Stimulated activated CD8-positive, alpha-beta memory T cell treated with anti-CD3 and anti-CD28 coated beads, Interleukin-12 subunit alpha, Interleukin-12 subunit beta, amount 100 ng/mL, for 1 hour (primary cell): ENCODE data around the gene CCDC171.
"Not testable (repeated sequence)": the region's sequence is repeated elsewhere in the genome, so short reads cannot be mapped to it uniquely, and the experiment has no call there.

Source experiments
- DNase-seq: peaks from one replicate; pipeline ENCODE4 v3.0.0-alpha.2; 2020; ENCODE audit warnings: low read depth

The CCDC171 gene

DNA sequence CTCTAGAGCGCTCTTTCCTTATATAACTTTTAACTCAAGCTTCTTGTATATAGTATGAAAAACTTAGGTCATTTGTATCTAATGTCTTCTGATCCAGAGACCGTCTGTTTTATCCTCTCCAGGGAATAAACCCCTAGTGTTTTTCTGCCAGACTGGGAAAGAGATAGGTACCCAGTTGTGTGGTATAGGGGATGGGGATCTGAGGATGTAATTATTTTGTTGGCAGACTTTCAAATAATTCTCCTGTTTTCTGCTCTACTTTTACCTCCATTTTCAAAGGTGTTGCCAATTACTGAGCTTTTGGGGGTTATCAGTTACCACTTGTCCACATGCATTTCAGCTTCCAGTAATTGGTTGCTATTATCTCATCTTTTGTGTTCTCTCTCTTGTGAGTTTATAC is 17.9 kb downstream of the CCDC171 start:
- DNase-seq: no peak

GRCh38 chr9:15572200-15572770 is 19.4 kb downstream of the CCDC171 start:
- DNase-seq: no peak

DNA sequence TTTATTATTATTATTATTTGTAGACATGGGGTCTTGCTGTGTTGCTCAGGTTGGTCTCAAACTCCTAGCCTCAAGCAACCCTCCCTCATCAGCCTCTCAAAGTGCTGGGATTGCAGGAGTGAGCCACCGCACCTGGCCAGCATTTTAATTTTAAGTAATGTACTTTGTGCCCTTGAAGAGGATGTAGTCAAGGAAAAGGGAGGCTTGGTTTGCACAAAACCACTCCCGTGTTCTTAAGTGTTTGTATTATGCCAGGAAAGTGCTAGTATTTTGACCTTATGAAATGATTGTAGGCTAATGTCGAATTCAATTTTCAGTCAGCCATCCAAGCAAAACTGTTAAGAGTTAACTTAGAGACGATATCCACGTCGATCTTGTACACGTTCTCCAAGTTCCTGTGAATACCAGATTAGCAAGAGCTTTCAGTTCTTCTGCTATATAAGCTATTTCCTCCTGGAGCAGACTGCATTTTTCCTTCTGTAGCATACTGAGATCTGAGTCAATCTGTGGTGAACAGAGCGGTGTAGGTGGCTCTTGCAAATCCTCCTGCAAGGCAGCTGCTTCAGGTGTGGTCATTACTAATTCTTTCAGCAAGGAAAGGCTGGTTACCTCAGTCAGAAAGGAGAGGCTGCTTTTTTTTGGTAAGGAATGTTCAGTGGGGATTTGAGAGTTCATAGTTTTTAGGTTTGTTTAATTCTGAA is 23.7 kb downstream of the CCDC171 start:
- no peak for DNase-seq

DNA sequence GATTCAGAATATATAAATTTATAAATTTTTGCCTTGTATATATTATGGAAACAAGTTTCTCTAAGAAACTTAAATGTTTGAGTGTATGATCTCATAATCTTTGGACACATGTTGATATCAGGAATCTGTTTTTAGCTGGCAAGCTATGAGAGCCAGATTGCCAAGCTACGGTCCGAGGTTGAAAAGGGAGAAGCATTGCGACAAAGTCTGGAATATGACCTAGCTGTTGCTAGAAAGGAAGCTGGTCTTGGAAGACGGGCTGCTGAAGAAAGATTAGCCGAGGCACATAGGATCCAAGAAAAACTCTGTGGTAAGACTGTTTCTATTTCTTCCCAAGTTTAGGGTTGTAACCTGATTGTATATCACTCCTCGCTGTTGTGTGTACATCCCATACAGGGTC is 25.9 kb downstream of the CCDC171 start:
- DNase-seq: no peak

DNA sequence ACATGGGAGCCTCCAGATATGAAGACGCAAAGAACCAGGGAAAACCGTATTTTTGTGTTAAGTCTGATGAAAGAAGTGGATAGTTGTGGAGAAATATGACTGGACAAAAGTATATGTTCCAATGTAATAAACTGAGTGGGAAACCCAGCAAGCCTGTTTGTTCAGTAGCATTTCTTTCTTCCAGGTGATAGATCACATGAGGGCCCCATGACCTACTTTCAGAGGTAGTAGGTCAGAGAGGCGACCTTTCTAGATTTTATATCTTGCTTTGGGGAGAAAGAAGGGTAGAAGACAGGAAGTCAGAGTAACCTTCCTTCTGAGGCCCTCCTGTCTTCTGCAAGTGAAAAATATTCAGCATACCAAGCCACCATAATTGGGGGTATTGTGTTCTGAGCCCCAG is 31.5 kb downstream of the CCDC171 start:
- no peak for DNase-seq

DNA sequence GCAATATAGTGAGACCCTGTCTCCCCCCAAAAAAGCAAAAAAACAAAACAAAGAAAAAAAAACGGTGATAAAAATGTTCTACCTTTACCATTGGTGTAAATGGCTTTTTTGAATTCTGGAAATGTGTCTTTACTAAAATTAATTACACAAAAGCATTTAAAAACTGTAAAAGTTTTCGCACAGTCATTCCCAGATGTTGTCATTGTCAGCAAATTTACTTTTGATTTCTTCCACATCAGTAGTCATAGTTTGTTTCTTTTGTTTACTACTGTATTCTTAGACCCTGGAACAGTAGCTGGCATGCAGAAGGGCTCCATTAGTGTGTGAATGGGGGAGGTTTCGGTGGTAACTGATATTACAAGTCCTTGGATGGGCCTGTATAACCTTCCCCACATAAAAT is 39.5 kb downstream of the CCDC171 start:
- no peak for DNase-seq

DNA sequence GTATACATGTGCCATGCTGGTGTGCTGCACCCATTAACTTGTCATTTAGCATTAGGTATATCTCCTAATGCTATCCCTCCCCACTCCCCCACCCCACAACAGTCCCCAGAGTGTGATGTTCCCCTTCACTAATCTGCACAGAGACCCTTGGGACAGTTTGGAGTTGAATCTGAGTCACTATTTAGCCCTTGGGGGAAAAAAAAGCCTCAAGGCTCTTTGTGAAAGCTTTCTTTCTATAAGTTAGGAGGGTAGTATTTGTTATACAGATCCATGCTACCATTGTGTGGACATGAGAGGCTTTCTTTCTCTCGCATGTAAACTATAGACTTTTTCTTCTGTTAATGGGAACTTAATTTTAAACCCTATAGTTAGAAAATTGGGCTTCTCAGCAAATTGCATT is 40.1 kb downstream of the CCDC171 start:
- not testable (repeated sequence) for DNase-seq

DNA sequence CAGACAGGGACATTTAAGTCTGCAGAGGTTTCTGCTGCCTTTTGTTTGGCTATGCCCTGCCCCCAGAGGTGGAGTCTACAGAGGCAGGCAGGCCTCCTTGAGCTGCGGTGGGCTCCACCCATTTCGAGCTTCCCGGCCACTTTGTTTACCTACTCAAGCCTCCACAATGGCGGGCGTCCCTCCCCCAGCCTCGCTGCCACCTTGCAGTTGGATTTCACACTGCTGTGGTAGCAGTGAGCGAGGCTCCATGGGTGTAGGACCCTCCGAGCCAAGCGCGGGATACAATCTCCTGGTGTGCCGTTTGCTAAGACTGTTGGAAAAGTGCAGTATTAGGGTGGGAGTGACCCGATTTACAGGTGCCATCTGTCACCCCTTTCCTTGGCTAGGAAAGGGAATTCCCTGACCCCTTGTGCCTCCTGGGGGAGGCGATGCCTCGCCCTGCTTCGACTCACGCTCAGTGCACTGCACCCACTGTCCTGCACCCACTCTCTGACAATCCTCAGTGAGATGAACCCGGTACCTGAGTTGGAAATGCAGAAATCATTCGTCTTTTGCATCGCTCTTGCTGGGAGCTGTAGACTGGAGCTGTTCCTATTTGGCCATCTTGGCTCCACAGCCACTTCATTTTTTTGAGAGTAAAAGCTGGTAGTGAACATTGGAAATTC is 48.0 kb downstream of the CCDC171 start:
- DNase-seq: not testable (repeated sequence)

DNA sequence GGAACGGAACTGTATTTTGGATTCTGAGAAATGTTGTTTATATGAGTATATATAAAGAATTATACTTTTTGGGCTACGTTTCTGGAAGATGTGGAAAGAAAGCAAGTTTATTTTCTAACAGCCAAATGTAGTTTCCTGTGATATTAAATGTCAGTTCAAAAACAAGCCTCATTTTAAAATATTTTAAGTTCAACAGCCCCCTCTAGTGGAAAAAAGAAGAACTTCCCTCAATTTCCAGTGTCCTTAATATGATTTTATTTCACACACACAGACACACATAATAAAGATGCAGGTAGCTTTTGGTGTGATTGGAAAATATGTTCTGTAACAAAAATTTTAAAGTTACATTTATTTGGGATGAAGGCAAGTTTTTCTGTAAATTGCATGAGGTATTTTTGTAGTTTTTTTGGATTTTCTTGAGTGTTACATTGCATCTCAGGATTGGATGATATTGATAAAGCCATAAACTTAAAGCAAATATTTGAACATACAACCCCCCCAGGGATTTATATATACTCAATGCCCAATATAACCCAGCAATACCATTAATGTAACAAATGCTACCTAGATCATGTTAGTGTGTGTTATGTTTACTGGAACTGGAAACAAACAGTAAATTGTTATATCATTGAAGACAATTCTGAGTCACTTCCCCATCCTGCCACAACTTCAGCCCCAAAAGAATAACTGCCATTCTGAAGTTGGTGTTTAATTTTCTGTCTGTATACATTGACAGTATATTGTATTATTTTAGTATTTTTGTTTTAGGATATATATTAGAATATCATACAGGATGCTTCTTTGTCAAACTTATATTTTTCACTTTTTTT is 54.0 kb downstream of the CCDC171 start:
- no peak for DNase-seq

GRCh38 chr9:15612962-15613361 is 60.1 kb downstream of the CCDC171 start:
- no peak for DNase-seq

GRCh38 chr9:15617782-15618181 is 64.9 kb downstream of the CCDC171 start:
- no peak for DNase-seq

GRCh38 chr9:15618540-15619331 is 65.9 kb downstream of the CCDC171 start:
- no peak for DNase-seq

GRCh38 chr9:15622318-15622971 is 69.6 kb downstream of the CCDC171 start:
- no peak for DNase-seq

DNA sequence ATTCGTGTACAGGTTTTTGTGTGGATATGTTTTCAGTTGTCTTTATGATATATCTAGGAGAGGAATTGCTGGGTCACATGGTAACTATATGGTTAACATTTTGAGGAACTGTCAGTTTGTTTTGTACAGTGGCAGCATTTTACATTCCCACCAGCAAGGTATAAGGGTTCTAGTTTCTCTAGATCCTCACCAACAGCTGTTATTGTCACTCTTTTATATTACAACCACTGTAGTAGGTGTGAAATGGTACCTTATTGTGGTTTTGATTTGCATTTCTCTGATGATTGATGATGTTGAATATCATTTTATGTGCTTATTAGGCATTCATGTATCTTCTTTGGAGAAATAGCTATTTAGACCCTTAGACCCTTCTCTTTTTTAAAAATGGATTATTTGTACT is 82.9 kb downstream of the CCDC171 start:
- no peak for DNase-seq

DNA sequence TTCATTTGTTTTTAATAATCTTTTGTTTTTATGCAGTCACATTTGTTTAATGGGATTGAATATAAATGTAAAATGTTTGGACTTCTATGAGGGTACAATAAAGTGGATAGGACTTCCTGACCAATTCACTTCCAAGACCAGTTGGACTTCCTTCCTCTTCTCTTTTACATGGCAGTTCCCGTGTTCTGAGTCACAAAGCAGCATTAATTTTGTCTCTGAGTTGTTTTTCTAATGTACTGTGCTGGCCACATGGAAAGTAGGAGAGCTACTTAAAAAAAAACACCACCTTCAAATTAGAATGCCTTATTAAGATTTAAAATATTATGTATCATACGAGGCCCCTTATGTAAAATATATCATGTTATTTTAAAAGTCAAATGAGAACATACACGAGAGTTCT is 87.3 kb downstream of the CCDC171 start:
- DNase-seq: no peak

GRCh38 chr9:15641291-15641690 is 88.4 kb downstream of the CCDC171 start:
- DNase-seq: no peak

GRCh38 chr9:15642369-15642962 is 89.6 kb downstream of the CCDC171 start:
- no peak for DNase-seq

GRCh38 chr9:15670246-15670645 is 117.4 kb downstream of the CCDC171 start:
- DNase-seq: no peak

DNA sequence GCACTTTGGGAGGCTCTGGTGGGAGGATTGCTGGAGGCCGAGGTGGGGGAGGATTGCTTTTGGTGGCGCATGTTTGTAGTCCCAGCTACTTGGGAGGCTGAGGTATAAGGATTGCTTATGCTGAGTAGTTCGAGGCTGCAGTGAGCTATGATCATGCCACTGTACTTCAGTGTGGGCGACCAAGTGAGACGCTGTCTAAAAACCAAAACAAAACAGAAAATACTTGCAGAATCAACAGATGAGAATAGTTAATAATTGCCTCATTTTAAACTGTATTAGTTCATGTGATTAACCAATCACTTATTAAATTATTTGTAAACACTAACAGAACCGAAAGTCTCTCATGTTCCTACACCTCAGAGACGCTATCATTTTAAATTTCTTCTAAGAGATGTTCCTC is 118.1 kb downstream of the CCDC171 start:
- DNase-seq: no peak

GRCh38 chr9:15693701-15694100 is 140.9 kb downstream of the CCDC171 start:
- DNase-seq: no peak

- DNase-seq: no peak
Measured at GRCh38 chr9:15696979-15697378, 144.1 kb downstream of the CCDC171 start.
